IMR-90 (cell line): ENCODE results near the gene WNT11. TPM values are rescaled to one million over a fixed set of nuclear protein-coding genes. Genes with fewer than 3 reads are reported as not detected.

Source experiments
- ATAC-seq: fragments of 200-7000 bp; cut with Tn5 transposase; 2 replicates; pipeline ENCODE4 v1.9.1; 2020; ENCODE audit warnings: low read depth, mild to moderate bottlenecking, moderate library complexity
- BruUV-seq: library from RNA; stranded (reverse); fragments of 400-500 nt; replicated peaks from 2 replicates; lab custom pipeline; 2021; lab: Mats Ljungman, UMichigan
- CTCF ChIA-PET: fragments of 300-600 bp; formaldehyde crosslinking; extraction: SDS; loops from one replicate; lab custom pipeline; 2021; ENCODE audit warnings: antibody characterized with exemption; lab: Yijun Ruan, JAX
- POLR2A ChIA-PET: fragments of 300-600 bp; sonication (Branson Sonifier 250); formaldehyde crosslinking; loops from one replicate; lab custom pipeline; 2022; ENCODE audit warnings: antibody characterized with exemption; ENCODE audit not compliant: unreplicated experiment; lab: Charles Lee
- DNase-seq: peaks from one replicate; pipeline ENCODE4 v3.0.0; 2013
- H2AFZ ChIP-seq: replicated peaks from 2 replicates; pipeline ENCODE3; 2013; ENCODE audit warnings: low read length, mild to moderate bottlenecking; ENCODE audit not compliant: poor library complexity
- H2AK5ac ChIP-seq: 2 replicates; pipeline ENCODE4 v1.6.1; 2013; ENCODE audit warnings: low read depth, low read length, inconsistent platforms
- H2AK9ac ChIP-seq: replicated peaks from 2 replicates; pipeline ENCODE3; 2013; ENCODE audit warnings: mild to moderate bottlenecking, low read depth, low read length, moderate library complexity; ENCODE audit not compliant: poor library complexity
- H2BK120ac ChIP-seq: 2 replicates; pipeline ENCODE4 v1.6.1; 2013; ENCODE audit warnings: low read depth, low read length, inconsistent platforms
- H2BK15ac ChIP-seq: 3 replicates; pipeline ENCODE4 v1.6.1; 2013; ENCODE audit warnings: low read depth, low read length, inconsistent platforms
- H2BK20ac ChIP-seq: 2 replicates; pipeline ENCODE4 v1.6.1; 2013; ENCODE audit warnings: low read depth, mild to moderate bottlenecking, inconsistent platforms, low read length, moderate library complexity
- H2BK5ac ChIP-seq: 2 replicates; pipeline ENCODE4 v1.6.1; 2013; ENCODE audit warnings: mild to moderate bottlenecking, low read depth, low read length, inconsistent platforms; ENCODE audit not compliant: poor library complexity, severe bottlenecking
- H3K14ac ChIP-seq: replicated peaks from 2 replicates; pipeline ENCODE4 v1.6.1; 2013; ENCODE audit warnings: low read depth, low read length, inconsistent platforms
- H3K18ac ChIP-seq: 2 replicates; pipeline ENCODE4 v1.6.1; 2013; ENCODE audit warnings: low read depth, low read length, control low read depth
- H3K23ac ChIP-seq: 2 replicates; pipeline ENCODE4 v1.6.1; 2013; ENCODE audit warnings: low read depth, low read length, inconsistent platforms
- H3K27ac ChIP-seq: 2 replicates; pipeline ENCODE4 v1.5.1; 2013; ENCODE audit warnings: mild to moderate bottlenecking, control low read depth, low read length; ENCODE audit not compliant: insufficient read depth
- H3K27me3 ChIP-seq: 2 replicates; pipeline ENCODE4 v1.6.1; 2013; ENCODE audit warnings: low read length; ENCODE audit not compliant: control insufficient read depth, insufficient read depth
- H3K36me3 ChIP-seq: 2 replicates; pipeline ENCODE4 v1.6.1; 2013; ENCODE audit warnings: low read length, mixed read lengths; ENCODE audit not compliant: control insufficient read depth, insufficient read depth
- H3K4ac ChIP-seq: 2 replicates; pipeline ENCODE4 v1.6.1; 2013; ENCODE audit warnings: low read depth, low read length, inconsistent platforms
- H3K4me1 ChIP-seq: 2 replicates; pipeline ENCODE4 v1.6.1; 2013; ENCODE audit warnings: low read length, mixed read lengths; ENCODE audit not compliant: control insufficient read depth, insufficient read depth
- H3K4me2 ChIP-seq: 2 replicates; pipeline ENCODE4 v1.6.1; 2013; ENCODE audit warnings: low read depth, mild to moderate bottlenecking, control low read depth, low read length, moderate library complexity
- H3K4me3 ChIP-seq: 2 replicates; pipeline ENCODE4 v1.5.1; 2013; ENCODE audit warnings: low read depth, mild to moderate bottlenecking, control low read depth, low read length, moderate library complexity; ENCODE audit not compliant: insufficient read depth
- H3K56ac ChIP-seq: 2 replicates; pipeline ENCODE4 v1.6.1; 2013; ENCODE audit warnings: low read length, inconsistent platforms; ENCODE audit not compliant: insufficient read depth; ENCODE audit errors: extremely low read depth
- H3K79me1 ChIP-seq, 2 experiments: 2 replicates each; pipeline ENCODE4 v1.6.1; 2013; ENCODE audit warnings: low read length in 2 of 2, inconsistent platforms in 1 of 2, low read depth in 1 of 2
- H3K9ac ChIP-seq: 2 replicates; pipeline ENCODE4 v1.6.1; 2013; ENCODE audit warnings: low read depth, low read length, control low read depth
- H3K9me1 ChIP-seq: 2 replicates; pipeline ENCODE4 v1.6.1; 2013; ENCODE audit warnings: low read length, inconsistent platforms; ENCODE audit not compliant: insufficient read depth
- H3K9me3 ChIP-seq: 2 replicates; pipeline ENCODE4 v1.6.1; 2013; ENCODE audit warnings: low read length; ENCODE audit not compliant: control insufficient read depth, insufficient read depth
- H4K20me1 ChIP-seq: 2 replicates; pipeline ENCODE4 v1.6.1; 2013; ENCODE audit warnings: low read length, inconsistent platforms; ENCODE audit not compliant: insufficient read depth
- H4K5ac ChIP-seq: 2 replicates; pipeline ENCODE4 v1.6.1; 2013; ENCODE audit warnings: mild to moderate bottlenecking, low read depth, low read length, control low read depth
- H4K8ac ChIP-seq, 2 experiments: 2 replicates each; pipeline ENCODE4 v1.6.1; 2013; ENCODE audit warnings: low read depth in 2 of 2, low read length in 2 of 2, control low read depth in 1 of 2, inconsistent platforms in 1 of 2
- H4K91ac ChIP-seq: 2 replicates; pipeline ENCODE4 v1.6.1; 2013; ENCODE audit warnings: low read depth, low read length, inconsistent platforms; ENCODE audit not compliant: insufficient read depth
- BHLHE40 ChIP-seq: fragments of 150-350 bp; IDR thresholded peaks from 2 replicates; pipeline ENCODE4 v1.6.1; 2016; ENCODE audit warnings: mild to moderate bottlenecking, low read depth, low read length
- CEBPB ChIP-seq: IDR thresholded peaks from 2 replicates; pipeline ENCODE4 v1.6.1; 2012; ENCODE audit warnings: low read depth, low read length, improper control_type of control experiment
- CHD1 ChIP-seq: IDR thresholded peaks from 2 replicates; pipeline ENCODE4 v1.6.1; 2012; ENCODE audit warnings: low read depth, low read length, improper control_type of control experiment
- FOS ChIP-seq: fragments of 150-350 bp; IDR thresholded peaks from 2 replicates; pipeline ENCODE4 v1.6.1; 2016; ENCODE audit warnings: low read depth, low read length
- MAFK ChIP-seq: IDR thresholded peaks from 2 replicates; pipeline ENCODE4 v1.6.1; 2012; ENCODE audit warnings: low read depth, low read length, improper control_type of control experiment
- MAZ ChIP-seq: IDR thresholded peaks from 2 replicates; pipeline ENCODE4 v1.6.1; 2012; ENCODE audit warnings: low read depth, mild to moderate bottlenecking, low read length, improper control_type of control experiment, moderate library complexity, borderline replicate concordance
- MXI1 ChIP-seq: IDR thresholded peaks from 2 replicates; pipeline ENCODE4 v1.6.1; 2012; ENCODE audit warnings: low read depth, mild to moderate bottlenecking, low read length, moderate library complexity, borderline replicate concordance
- NFE2L2 ChIP-seq: fragments of 150-350 bp; IDR thresholded peaks from 2 replicates; pipeline ENCODE4 v1.6.1; 2016; ENCODE audit warnings: low read depth, mild to moderate bottlenecking, low read length
- POLR2A ChIP-seq: IDR thresholded peaks from 2 replicates; pipeline ENCODE4 v1.6.1; 2012; ENCODE audit warnings: mild to moderate bottlenecking, low read depth, low read length
- RAD21 ChIP-seq: IDR thresholded peaks from 2 replicates; pipeline ENCODE4 v1.6.1; 2012; ENCODE audit warnings: low read length, improper control_type of control experiment
- RCOR1 ChIP-seq: IDR thresholded peaks from 2 replicates; pipeline ENCODE4 v1.6.1; 2012; ENCODE audit warnings: mild to moderate bottlenecking, low read length, improper control_type of control experiment; ENCODE audit not compliant: insufficient replicate concordance
- RFX5 ChIP-seq: IDR thresholded peaks from 2 replicates; pipeline ENCODE4 v1.8.0; 2012; ENCODE audit warnings: low read depth, mild to moderate bottlenecking, low read length, moderate library complexity
- SMC3 ChIP-seq: fragments of 150-350 bp; IDR thresholded peaks from 2 replicates; pipeline ENCODE4 v1.6.1; 2016; ENCODE audit warnings: low read depth, mild to moderate bottlenecking, antibody characterized with exemption, low read length, moderate library complexity
- USF2 ChIP-seq: fragments of 150-350 bp; IDR thresholded peaks from 2 replicates; pipeline ENCODE4 v1.6.1; 2017; ENCODE audit warnings: mild to moderate bottlenecking, antibody characterized with exemption, low read length, low read depth
- WGBS, 2 experiments: methylation state at CpG; one replicate each; pipeline versions ENCODE4 v1.1.5 to v1.1.7; 2013; ENCODE audit warnings: missing lambda C conversion rate in 2 of 2; ENCODE audit not compliant: insufficient read length in 1 of 2; ENCODE audit errors: extremely low coverage in 2 of 2; 5-methylcytosine and 5-hydroxymethylcytosine counted together
- dilution Hi-C: fragments of 300-500 bp; cut with HindIII; formaldehyde crosslinking; loops from one replicate; pipeline ENCODE4 v1.14.3; 2018; ENCODE audit warnings: low sequenced_read_pairs; ENCODE audit not compliant: unreplicated experiment
- in situ Hi-C: fragments of 300-500 bp; cut with MboI; formaldehyde crosslinking; loops from 3 replicates; pipeline ENCODE4 v1.14.3; 2019; ENCODE audit warnings: low sequenced_read_pairs, inconsistent platforms, mixed read lengths
- intact Hi-C: fragments of 100-400 bp; cut with micrococcal nuclease; formaldehyde crosslinking; loops from 2 replicates; pipeline ENCODE4 v1.10.0; 2022
- polyA plus RNA-seq, 3 experiments: library from polyadenylated mRNA; depleted of rRNA; stranded (reverse); fragments of >200 nt; gene quantifications; 2 replicates each; pipeline ENCODE4 v1.2.3, GENCODE V29; 2012; ENCODE audit warnings: low replicate concordance in 1 of 3
- total RNA-seq: library from RNA; depleted of rRNA; stranded (reverse); fragments of >200 nt; gene quantifications from 2 replicates; pipeline ENCODE4 v1.2.3, GENCODE V29; 2012
- TF ChIP-seq, protein P1 (sequence below): conservative IDR thresholded peaks from 2 replicates; pipeline ENCODE4 v1.5.1; 2012; ENCODE audit warnings: mild to moderate bottlenecking, low read depth, low read length, improper control_type of control experiment
- TF ChIP-seq, protein P2 (sequence below): fragments of 150-350 bp; IDR thresholded peaks from 2 replicates; pipeline ENCODE4 v1.6.1; 2016; ENCODE audit warnings: low read depth, mild to moderate bottlenecking, low read length, moderate library complexity, borderline replicate concordance

WNT11 gene
- total and polyA plus RNA-seq, 2 of the 4 experiments (the other 2 are of a cell fraction), result 0.10 TPM; not detected in 1

- no peak overlapping the region for H4K91ac ChIP-seq
- no peaks in the 10 kb centered on the region for H3K9me1 ChIP-seq
- H3K27me3 ChIP-seq, result peaks cover 28% of the 10 kb centered on the region
- no TSS peak for BruUV-seq
- H3K79me1 ChIP-seq, result no peaks in the 10 kb centered on the region
- no peak overlapping the region for H2BK20ac ChIP-seq
- H3K56ac ChIP-seq, result no peak overlapping the region
- H2BK5ac ChIP-seq, result no peak overlapping the region
- H3K4ac ChIP-seq, result no peak overlapping the region
- no peak overlapping the region for H2AK9ac ChIP-seq
- no peak overlapping the region for H3K9ac ChIP-seq
- no peak overlapping the region for H3K14ac ChIP-seq
- H3K9me3 ChIP-seq, result no peaks in the 10 kb centered on the region
- H4K8ac ChIP-seq, result no peak overlapping the region
- no peak overlapping the region for H3K4me2 ChIP-seq
- no peak overlapping the region for H3K18ac ChIP-seq
- H4K20me1 ChIP-seq, result no peaks in the 10 kb centered on the region
- H4K5ac ChIP-seq, result no peak overlapping the region
- H3K36me3 ChIP-seq, result no peaks in the 10 kb centered on the region
- H2AFZ ChIP-seq, result peak overlapping the region; percentile 14
- H2AK5ac ChIP-seq, result no peak overlapping the region
- DNase-seq, result no peak
- no peak overlapping the region for H3K4me3 ChIP-seq
- TF ChIP-seq RFX5 (no peak), MAZ (no peak), RAD21 (no peak), MXI1 (no peak), CHD1 (no peak), CEBPB (no peak), FOS (no peak), RCOR1 (no peak), MAFK (no peak), BHLHE40 (no peak), NFE2L2 (no peak), USF2 (no peak), POLR2A (no peak), SMC3 (no peak)
- TF ChIP-seq, protein P1, sequence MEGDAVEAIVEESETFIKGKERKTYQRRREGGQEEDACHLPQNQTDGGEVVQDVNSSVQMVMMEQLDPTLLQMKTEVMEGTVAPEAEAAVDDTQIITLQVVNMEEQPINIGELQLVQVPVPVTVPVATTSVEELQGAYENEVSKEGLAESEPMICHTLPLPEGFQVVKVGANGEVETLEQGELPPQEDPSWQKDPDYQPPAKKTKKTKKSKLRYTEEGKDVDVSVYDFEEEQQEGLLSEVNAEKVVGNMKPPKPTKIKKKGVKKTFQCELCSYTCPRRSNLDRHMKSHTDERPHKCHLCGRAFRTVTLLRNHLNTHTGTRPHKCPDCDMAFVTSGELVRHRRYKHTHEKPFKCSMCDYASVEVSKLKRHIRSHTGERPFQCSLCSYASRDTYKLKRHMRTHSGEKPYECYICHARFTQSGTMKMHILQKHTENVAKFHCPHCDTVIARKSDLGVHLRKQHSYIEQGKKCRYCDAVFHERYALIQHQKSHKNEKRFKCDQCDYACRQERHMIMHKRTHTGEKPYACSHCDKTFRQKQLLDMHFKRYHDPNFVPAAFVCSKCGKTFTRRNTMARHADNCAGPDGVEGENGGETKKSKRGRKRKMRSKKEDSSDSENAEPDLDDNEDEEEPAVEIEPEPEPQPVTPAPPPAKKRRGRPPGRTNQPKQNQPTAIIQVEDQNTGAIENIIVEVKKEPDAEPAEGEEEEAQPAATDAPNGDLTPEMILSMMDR, result no peak
- TF ChIP-seq, protein P2, sequence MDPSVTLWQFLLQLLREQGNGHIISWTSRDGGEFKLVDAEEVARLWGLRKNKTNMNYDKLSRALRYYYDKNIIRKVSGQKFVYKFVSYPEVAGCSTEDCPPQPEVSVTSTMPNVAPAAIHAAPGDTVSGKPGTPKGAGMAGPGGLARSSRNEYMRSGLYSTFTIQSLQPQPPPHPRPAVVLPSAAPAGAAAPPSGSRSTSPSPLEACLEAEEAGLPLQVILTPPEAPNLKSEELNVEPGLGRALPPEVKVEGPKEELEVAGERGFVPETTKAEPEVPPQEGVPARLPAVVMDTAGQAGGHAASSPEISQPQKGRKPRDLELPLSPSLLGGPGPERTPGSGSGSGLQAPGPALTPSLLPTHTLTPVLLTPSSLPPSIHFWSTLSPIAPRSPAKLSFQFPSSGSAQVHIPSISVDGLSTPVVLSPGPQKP, result no peak
- H3K27ac ChIP-seq, result no peak overlapping the region
- POLR2A ChIA-PET, result no interaction called here
- dilution Hi-C loops (no loop called here), in situ Hi-C loops (no loop called here), intact Hi-C loops (no loop called here)
- no peaks in the 10 kb centered on the region for H3K4me1 ChIP-seq
- H3K23ac ChIP-seq, result no peak overlapping the region
- no CpG with 5 or more reads among the region's 6 CpGs for WGBS, 2 experiments
- H2BK120ac ChIP-seq, result no peak overlapping the region
- no peak overlapping the region for H2BK15ac ChIP-seq
- CTCF ChIA-PET, result no interaction called here
- ATAC-seq, result no peak
Measured at GRCh38 chr11:76177250-76177686, 29.0 kb downstream of the WNT11 start.
